Parathyroid adenoma (tissue), 2 donors: ENCODE data around the gene MARF1.

Source experiments
- H2AFZ ChIP-seq: fragments of 300-600 bp; sonication (generic); one replicate; pipeline ENCODE4 v1.7.0; 2017; ENCODE audit warnings: antibody characterized with exemption, mild to moderate bottlenecking
- H3K27ac ChIP-seq: fragments of 300-600 bp; sonication (generic); one replicate; pipeline ENCODE4 v1.7.0; 2017
- H3K27me3 ChIP-seq: fragments of 300-600 bp; sonication (generic); one replicate; pipeline ENCODE4 v1.7.0; 2017; ENCODE audit warnings: low read length; ENCODE audit not compliant: control insufficient read depth, insufficient read depth
- H3K36me3 ChIP-seq: fragments of 300-600 bp; sonication (generic); one replicate; pipeline ENCODE4 v1.7.0; 2017; ENCODE audit warnings: low read length; ENCODE audit not compliant: control insufficient read depth, insufficient read depth
- H3K4me1 ChIP-seq: fragments of 300-600 bp; sonication (generic); one replicate; pipeline ENCODE4 v1.7.0; 2017; ENCODE audit warnings: control low read depth
- H3K4me2 ChIP-seq: fragments of 300-600 bp; sonication (generic); one replicate; pipeline ENCODE4 v1.7.0; 2017; ENCODE audit warnings: low read length
- H3K4me3 ChIP-seq: fragments of 300-600 bp; sonication (generic); one replicate; pipeline ENCODE4 v1.7.0; 2017; ENCODE audit warnings: low read depth, low read length
- H3K79me2 ChIP-seq: fragments of 300-600 bp; sonication (generic); one replicate; pipeline ENCODE4 v1.7.0; 2017; ENCODE audit warnings: control low read depth
- H3K9ac ChIP-seq: fragments of 300-600 bp; sonication (generic); one replicate; pipeline ENCODE4 v1.7.0; 2017; ENCODE audit warnings: mild to moderate bottlenecking
- H3K9me3 ChIP-seq: fragments of 300-600 bp; sonication (generic); one replicate; pipeline ENCODE4 v1.7.0; 2017; ENCODE audit warnings: low read length; ENCODE audit not compliant: control insufficient read depth
- TF ChIP-seq, protein P1 (sequence below): fragments of 300-600 bp; sonication (generic); IDR thresholded peaks from one replicate; pipeline ENCODE4 v1.7.0; 2017; ENCODE audit warnings: antibody characterized with exemption, mild to moderate bottlenecking
- donor health status: primary hyperparathyroidism.

Gene MARF1

DNA sequence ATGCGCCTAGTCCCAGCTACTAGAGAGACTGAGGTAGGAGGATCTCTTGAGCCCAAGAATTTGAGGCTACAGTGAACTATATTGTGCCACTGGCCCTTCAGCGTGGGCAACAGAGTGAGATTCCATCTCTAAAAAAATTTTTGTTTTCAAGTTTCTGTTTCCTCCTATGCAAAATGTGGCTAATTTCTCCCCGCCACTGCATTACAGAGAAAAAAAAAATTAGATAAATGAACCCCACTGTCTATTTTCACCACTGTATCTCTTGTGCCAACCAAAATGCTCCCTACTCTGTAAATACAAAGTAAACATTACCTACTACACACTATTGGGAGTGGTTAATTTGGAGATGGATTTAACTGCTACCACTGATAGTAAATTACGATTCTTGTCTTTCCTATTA, 2.0 kb downstream of the MARF1 start:
- H3K27ac ChIP-seq, result no peak overlapping the region
- H3K9me3 ChIP-seq, result no peaks in the 10 kb centered on the region
- peaks cover 21% of the 10 kb centered on the region for H3K79me2 ChIP-seq
- no peak overlapping the region for H2AFZ ChIP-seq
- H3K27me3 ChIP-seq, result no peaks in the 10 kb centered on the region
- no peak overlapping the region for H3K4me3 ChIP-seq
- no peaks in the 10 kb centered on the region for H3K36me3 ChIP-seq
- no peak overlapping the region for H3K9ac ChIP-seq
- peaks cover 3% of the 10 kb centered on the region for H3K4me1 ChIP-seq
- H3K4me2 ChIP-seq, result no peak overlapping the region
- TF ChIP-seq, protein P1, sequence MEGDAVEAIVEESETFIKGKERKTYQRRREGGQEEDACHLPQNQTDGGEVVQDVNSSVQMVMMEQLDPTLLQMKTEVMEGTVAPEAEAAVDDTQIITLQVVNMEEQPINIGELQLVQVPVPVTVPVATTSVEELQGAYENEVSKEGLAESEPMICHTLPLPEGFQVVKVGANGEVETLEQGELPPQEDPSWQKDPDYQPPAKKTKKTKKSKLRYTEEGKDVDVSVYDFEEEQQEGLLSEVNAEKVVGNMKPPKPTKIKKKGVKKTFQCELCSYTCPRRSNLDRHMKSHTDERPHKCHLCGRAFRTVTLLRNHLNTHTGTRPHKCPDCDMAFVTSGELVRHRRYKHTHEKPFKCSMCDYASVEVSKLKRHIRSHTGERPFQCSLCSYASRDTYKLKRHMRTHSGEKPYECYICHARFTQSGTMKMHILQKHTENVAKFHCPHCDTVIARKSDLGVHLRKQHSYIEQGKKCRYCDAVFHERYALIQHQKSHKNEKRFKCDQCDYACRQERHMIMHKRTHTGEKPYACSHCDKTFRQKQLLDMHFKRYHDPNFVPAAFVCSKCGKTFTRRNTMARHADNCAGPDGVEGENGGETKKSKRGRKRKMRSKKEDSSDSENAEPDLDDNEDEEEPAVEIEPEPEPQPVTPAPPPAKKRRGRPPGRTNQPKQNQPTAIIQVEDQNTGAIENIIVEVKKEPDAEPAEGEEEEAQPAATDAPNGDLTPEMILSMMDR, result no peak

DNA sequence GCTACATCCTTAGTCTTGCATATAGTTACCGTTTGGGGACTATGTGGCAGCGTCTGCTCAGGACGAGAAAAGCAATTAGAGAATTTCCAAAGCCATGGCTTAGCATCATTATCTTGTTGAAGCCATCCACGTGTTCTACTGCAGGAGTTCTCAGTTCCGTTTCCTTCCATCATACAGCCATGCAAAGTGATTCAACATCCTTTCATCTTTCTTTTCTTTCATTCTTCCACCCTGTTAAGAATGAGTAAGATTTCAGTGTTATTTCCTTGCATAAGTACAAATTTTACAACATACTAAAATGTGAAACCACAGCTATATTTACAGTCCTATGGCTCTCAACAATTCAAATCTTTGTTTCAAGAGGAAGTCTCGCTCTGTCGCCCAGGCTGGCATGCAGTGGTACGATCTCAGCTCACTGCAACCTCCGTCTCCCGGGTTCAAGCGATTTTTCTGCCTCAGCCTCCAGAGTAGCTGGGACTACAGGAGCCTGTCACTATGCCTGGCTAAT, 3.8 kb downstream of the MARF1 start:
- Histone ChIP-seq H3K9ac (no peak overlapping the region), H3K27me3 (no peaks in the 10 kb centered on the region)

DNA sequence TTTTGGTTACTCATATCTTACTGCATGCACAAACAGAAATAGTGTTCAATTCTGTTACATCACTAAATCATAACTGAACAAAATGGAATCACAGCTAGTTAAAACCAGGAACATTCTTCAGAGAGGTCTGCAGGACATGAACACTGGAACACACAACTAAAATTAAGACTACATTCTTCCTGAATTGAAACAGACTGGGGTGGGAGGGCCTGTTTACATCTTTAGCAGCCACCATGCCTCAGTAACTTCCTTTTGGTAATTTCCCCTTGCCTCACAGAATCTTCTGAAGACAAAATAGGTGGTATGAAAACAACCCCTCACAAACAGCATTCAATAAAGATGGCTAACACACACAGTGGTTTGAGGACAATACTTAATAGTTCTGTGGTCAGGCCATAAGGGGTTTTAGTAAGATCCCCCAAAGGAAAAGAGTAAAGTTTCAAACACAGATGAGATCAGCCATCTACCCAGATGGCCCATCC, 6.5 kb downstream of the MARF1 start:
- Histone ChIP-seq H3K4me2 (no peak overlapping the region), H3K9ac (no peak overlapping the region), H3K79me2 (peaks cover 16% of the 10 kb centered on the region), H3K4me1 (no peaks in the 10 kb centered on the region), H3K4me3 (no peak overlapping the region), H3K36me3 (no peaks in the 10 kb centered on the region), H2AFZ (no peak overlapping the region), H3K27ac (no peak overlapping the region), H3K27me3 (no peaks in the 10 kb centered on the region), H3K9me3 (no peaks in the 10 kb centered on the region)
- TF ChIP-seq, protein P1, result no peak

More for the DNA sequence above, 3.8 kb downstream of the MARF1 start:
- no peak overlapping the region for H2AFZ ChIP-seq
- H3K4me2 ChIP-seq, result no peak overlapping the region
- H3K4me1 ChIP-seq, result peaks cover 3% of the 10 kb centered on the region
- TF ChIP-seq, protein P1, result no peak
- peaks cover 24% of the 10 kb centered on the region for H3K79me2 ChIP-seq
- no peaks in the 10 kb centered on the region for H3K36me3 ChIP-seq
- H3K27ac ChIP-seq, result no peak overlapping the region
- H3K9me3 ChIP-seq, result no peaks in the 10 kb centered on the region
- H3K4me3 ChIP-seq, result no peak overlapping the region

DNA sequence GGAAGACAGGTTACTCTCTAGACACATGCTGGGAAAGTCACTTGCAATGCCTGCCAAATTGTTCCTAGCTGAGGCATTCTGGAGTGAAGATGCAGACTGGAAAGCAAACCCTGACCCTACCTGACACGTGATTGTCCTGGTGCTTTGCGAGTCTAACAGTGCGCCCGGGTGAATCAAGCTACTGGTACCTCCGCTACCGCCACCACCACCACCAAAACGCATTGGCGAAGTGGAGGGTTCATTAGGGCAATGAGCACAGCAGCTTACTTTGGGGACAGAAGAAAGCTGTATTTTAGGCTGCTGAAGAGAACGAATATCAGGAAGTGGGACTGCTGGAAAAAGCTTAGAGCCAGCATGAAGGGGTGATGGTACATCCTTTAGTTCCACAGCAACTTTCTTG, 7.0 kb downstream of the MARF1 start:
- H3K9me3 ChIP-seq, result no peaks in the 10 kb centered on the region
- H3K27me3 ChIP-seq, result no peaks in the 10 kb centered on the region
- H3K27ac ChIP-seq, result no peak overlapping the region
- H3K36me3 ChIP-seq, result no peaks in the 10 kb centered on the region
- peaks cover 16% of the 10 kb centered on the region for H3K79me2 ChIP-seq
- H3K9ac ChIP-seq, result no peak overlapping the region
- H2AFZ ChIP-seq, result no peak overlapping the region
- TF ChIP-seq, protein P1, result no peak
- H3K4me2 ChIP-seq, result no peak overlapping the region
- no peaks in the 10 kb centered on the region for H3K4me1 ChIP-seq
- no peak overlapping the region for H3K4me3 ChIP-seq

DNA sequence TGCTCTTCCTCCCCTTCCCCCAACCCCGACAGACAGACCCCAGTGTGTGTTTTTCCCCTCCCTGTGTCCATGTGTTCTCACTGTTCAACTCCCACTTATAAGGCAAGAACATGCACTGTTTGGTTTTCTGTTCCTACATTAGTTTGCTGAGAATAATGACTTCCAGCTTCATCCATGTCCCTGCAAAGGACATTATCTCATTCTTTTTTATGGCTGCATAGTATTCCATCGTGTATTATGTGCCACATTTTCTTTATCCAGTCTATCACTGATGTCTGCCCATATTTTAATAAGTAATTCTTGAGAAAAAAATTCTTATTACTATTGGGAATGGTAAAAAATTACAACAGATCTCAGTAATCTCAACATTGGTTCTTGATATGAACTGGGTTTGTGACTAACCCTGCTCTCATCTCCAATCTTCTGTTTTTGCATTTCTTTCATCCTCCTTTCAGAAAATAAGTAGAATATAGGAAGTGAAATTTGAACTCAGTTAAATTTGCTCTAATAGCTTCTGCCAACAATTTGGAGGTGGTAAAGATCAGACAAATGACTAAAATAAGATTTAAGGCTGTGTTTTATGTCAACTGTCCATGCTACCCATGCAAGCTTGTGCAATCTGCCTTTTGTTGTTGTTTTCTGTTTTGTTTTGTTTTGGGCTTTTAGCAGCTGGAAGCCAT, 11.1 kb downstream of the MARF1 start:
- Histone ChIP-seq H3K27ac (no peak overlapping the region), H3K27me3 (no peaks in the 10 kb centered on the region), H3K9me3 (no peaks in the 10 kb centered on the region), H2AFZ (no peak overlapping the region), H3K79me2 (peaks cover 7% of the 10 kb centered on the region), H3K4me3 (no peak overlapping the region), H3K9ac (no peak overlapping the region), H3K36me3 (no peaks in the 10 kb centered on the region), H3K4me2 (no peak overlapping the region), H3K4me1 (no peaks in the 10 kb centered on the region)
- TF ChIP-seq, protein P1, result no peak
